Psoas muscle (tissue), 8 donors: ENCODE data around the gene BMPR1B. TPM values are rescaled to one million over a fixed set of nuclear protein-coding genes. Genes with fewer than 3 reads are reported as not detected.

ENCODE experiments used
- ATAC-seq, 4 donors: fragments of 200-7000 bp; cut with Tn5 transposase; one replicate each; pipeline ENCODE4 v1.9.1; 2020; ENCODE audit warnings: moderate library complexity in 3 of 4, mild to moderate bottlenecking in 2 of 4
- DNase-seq, 2 donors: peaks; one replicate each; pipeline ENCODE4 v3.0.0-alpha.2; 2020
- H3K27ac ChIP-seq: fragments of 200-600 bp; one replicate; pipeline ENCODE4 v1.8.0; 2022
- H3K27me3 ChIP-seq, 3 donors: fragments of 200-600 bp in 1 of 3; one replicate each; pipeline versions ENCODE4 v1.6.1 to v1.8.0; 2013 to 2022; ENCODE audit warnings: low read length in 2 of 3, mild to moderate bottlenecking in 2 of 3, moderate library complexity in 1 of 3; ENCODE audit not compliant: insufficient read depth in 3 of 3
- H3K36me3 ChIP-seq, 2 donors: fragments of 200-600 bp in 1 of 2; one replicate each; pipeline versions ENCODE4 v1.6.1 to v1.8.0; 2013 to 2022; ENCODE audit warnings: low read depth in 1 of 2, mild to moderate bottlenecking in 1 of 2, moderate library complexity in 1 of 2; ENCODE audit not compliant: insufficient read depth in 1 of 2
- H3K4me1 ChIP-seq: fragments of 200-600 bp; one replicate; pipeline ENCODE4 v1.8.0; 2022
- H3K4me3 ChIP-seq: fragments of 200-600 bp; one replicate; pipeline ENCODE4 v1.8.0; 2022; ENCODE audit warnings: mild to moderate bottlenecking
- H3K9me3 ChIP-seq: fragments of 200-600 bp; one replicate; pipeline ENCODE4 v1.8.0; 2022
- WGBS, 3 donors: extraction: QIAGEN DNeasy Blood & Tissue Kit; methylation state at CpG; one replicate each; pipeline versions ENCODE4 v1.1.6 to v1.1.7; 2013; 5-methylcytosine and 5-hydroxymethylcytosine counted together
- intact Hi-C, 2 donors: fragments of 100-400 bp; cut with DNase I; formaldehyde crosslinking; loops; one replicate each; pipeline versions ENCODE4 v1.11.0 to v1.14.2; 2022
- polyA plus RNA-seq, 3 donors: library from polyadenylated mRNA; stranded (reverse); fragments of 200-250 nt; gene quantifications; one replicate each; pipeline ENCODE4 v1.2.3, GENCODE V29; 2013
- total RNA-seq, 4 donors: library from RNA; stranded (reverse); fragmentation: NEBNext Ultra II Directional in 2 of 4; extraction: Animal tissue kit (Norgen Biotek cat#: 25700) in 2 of 4; gene quantifications; one replicate each; pipeline versions ENCODE4 v1.2.1 to v1.2.4, GENCODE V29; 2021 to 2023
- TF ChIP-seq, protein P1 (sequence below): fragments of 200-600 bp; IDR thresholded peaks from one replicate; pipeline ENCODE4 v1.8.0; 2022; ENCODE audit warnings: antibody characterized with exemption
- donor health status: healthy with polysubstance abuse.
- donor health status: DM: no; HTN: no; CAD: no; lungs with moderate emphysema.
- donor health status: Bipolar disorder and iron deficiency.
- donor health status: healthy.
- donor health status: DM: yes; HTN: yes; CAD: no.
- donor health status: DM: no; HTN: no; CAD: no.
- donor health status: DM: no; HTN: no; CAD: no.
- donor health status: DM: yes; HTN: yes; CAD: no.

Gene BMPR1B
- total and polyA plus RNA-seq, 7 donors: 0.26 to 13.0 (median 1.0) TPM

GRCh38 chr4:94932366-94932765, 174.6 kb downstream of the BMPR1B start:
- Histone ChIP-seq H3K4me1 (no peaks in the 10 kb centered on the region), H3K4me3 (no peak overlapping the region), H3K36me3 (no peaks in the 10 kb centered on the region), H3K27me3 (no peaks in the 10 kb centered on the region), H3K9me3 (no peaks in the 10 kb centered on the region), H3K27ac (no peak overlapping the region)
- intact Hi-C loops: no loop called here
- DNase-seq: no peak
- TF ChIP-seq, protein P1, sequence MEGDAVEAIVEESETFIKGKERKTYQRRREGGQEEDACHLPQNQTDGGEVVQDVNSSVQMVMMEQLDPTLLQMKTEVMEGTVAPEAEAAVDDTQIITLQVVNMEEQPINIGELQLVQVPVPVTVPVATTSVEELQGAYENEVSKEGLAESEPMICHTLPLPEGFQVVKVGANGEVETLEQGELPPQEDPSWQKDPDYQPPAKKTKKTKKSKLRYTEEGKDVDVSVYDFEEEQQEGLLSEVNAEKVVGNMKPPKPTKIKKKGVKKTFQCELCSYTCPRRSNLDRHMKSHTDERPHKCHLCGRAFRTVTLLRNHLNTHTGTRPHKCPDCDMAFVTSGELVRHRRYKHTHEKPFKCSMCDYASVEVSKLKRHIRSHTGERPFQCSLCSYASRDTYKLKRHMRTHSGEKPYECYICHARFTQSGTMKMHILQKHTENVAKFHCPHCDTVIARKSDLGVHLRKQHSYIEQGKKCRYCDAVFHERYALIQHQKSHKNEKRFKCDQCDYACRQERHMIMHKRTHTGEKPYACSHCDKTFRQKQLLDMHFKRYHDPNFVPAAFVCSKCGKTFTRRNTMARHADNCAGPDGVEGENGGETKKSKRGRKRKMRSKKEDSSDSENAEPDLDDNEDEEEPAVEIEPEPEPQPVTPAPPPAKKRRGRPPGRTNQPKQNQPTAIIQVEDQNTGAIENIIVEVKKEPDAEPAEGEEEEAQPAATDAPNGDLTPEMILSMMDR: no peak
- ATAC-seq: no peak

- WGBS, 3 donors: 63 to 72% (median 68%) methylated on average over 4 of the region's 4 CpGs
- TF ChIP-seq, protein P1: no peak
- H3K4me1 ChIP-seq: no peaks in the 10 kb centered on the region
- no peak overlapping the region for H3K27ac ChIP-seq
- DNase-seq: no peak
- no peak overlapping the region for H3K4me3 ChIP-seq
- no peaks in the 10 kb centered on the region for H3K36me3 ChIP-seq
- no peaks in the 10 kb centered on the region for H3K27me3 ChIP-seq
- no peaks in the 10 kb centered on the region for H3K9me3 ChIP-seq
- ATAC-seq: no peak
- intact Hi-C loops: no loop called here
Observed at GRCh38 chr4:94933799-94934198, 176.0 kb downstream of the BMPR1B start.

- ATAC-seq (no peak), DNase-seq (no peak)
- TF ChIP-seq, protein P1: no peak
- H3K27ac ChIP-seq: no peak overlapping the region
- no peaks in the 10 kb centered on the region for H3K36me3 ChIP-seq
- H3K4me1 ChIP-seq: no peaks in the 10 kb centered on the region
- intact Hi-C loops: no loop called here
- H3K4me3 ChIP-seq: no peak overlapping the region
- H3K27me3 ChIP-seq: no peaks in the 10 kb centered on the region
- no peaks in the 10 kb centered on the region for H3K9me3 ChIP-seq
- 64 to 69% (median 66%) methylated on average over 5 of the region's 5 CpGs for WGBS, 3 donors
Observed at GRCh38 chr4:94934201-94934600, 176.4 kb downstream of the BMPR1B start.

GRCh38 chr4:94934864-94935263, 177.1 kb downstream of the BMPR1B start:
- no peaks in the 10 kb centered on the region for H3K27me3 ChIP-seq
- H3K4me3 ChIP-seq: no peak overlapping the region
- H3K27ac ChIP-seq: no peak overlapping the region
- H3K9me3 ChIP-seq: no peaks in the 10 kb centered on the region
- TF ChIP-seq, protein P1: no peak
- intact Hi-C loops: no loop called here
- H3K4me1 ChIP-seq: no peaks in the 10 kb centered on the region
- DNase-seq: no peak
- H3K36me3 ChIP-seq: no peaks in the 10 kb centered on the region
- no peak for ATAC-seq

DNA sequence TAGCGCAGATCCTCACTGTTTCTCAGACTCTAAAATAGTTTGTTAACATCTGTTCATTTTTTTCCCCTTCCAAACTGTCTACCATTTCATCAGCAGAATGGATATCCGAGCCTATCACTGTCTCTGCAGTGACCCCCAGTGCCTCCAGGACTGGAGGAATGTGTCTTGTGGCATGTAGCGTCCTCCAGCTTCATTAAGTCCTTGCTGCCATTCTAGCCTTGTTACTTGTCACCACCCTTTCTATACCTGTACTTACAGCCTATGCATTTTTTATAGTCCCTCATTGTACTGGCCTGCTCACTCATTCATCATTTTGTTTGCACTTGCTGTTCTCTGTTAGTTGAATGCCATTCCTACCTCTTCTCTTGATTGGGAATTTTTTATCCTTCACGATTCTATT, 179.1 kb downstream of the BMPR1B start:
- H3K36me3 ChIP-seq: no peaks in the 10 kb centered on the region
- no peak for ATAC-seq
- intact Hi-C loops: no loop called here
- no peaks in the 10 kb centered on the region for H3K27me3 ChIP-seq
- no peak for DNase-seq
- TF ChIP-seq, protein P1: no peak
- H3K27ac ChIP-seq: no peak overlapping the region
- no peaks in the 10 kb centered on the region for H3K9me3 ChIP-seq
- H3K4me3 ChIP-seq: no peak overlapping the region
- 83 to 85% (median 83%) methylated on average over 4 of the region's 4 CpGs for WGBS, 3 donors
- H3K4me1 ChIP-seq: no peaks in the 10 kb centered on the region
